ENCODE data around the gene OPCML.

DNA sequence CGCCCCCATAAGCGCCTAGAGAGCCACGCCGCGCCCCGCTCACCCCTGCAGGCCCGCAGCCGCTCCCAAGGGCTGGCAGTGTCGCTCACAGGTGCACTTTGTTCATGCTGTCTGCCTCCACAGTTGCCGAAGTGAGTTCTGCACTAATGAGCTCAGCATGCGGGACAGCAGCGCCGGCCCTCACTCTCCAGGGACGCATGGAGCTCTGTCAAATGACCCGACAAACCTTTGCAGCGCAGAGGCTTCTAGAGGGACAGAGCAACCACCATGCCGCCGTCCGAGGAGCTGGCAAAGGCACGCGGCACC, 170.7 kb downstream of the OPCML start:
- no peak for TF ChIP-seq POLR2A (IDR thresholded peaks at IDR 0.05)
- TF ChIP-seq, protein P1, sequence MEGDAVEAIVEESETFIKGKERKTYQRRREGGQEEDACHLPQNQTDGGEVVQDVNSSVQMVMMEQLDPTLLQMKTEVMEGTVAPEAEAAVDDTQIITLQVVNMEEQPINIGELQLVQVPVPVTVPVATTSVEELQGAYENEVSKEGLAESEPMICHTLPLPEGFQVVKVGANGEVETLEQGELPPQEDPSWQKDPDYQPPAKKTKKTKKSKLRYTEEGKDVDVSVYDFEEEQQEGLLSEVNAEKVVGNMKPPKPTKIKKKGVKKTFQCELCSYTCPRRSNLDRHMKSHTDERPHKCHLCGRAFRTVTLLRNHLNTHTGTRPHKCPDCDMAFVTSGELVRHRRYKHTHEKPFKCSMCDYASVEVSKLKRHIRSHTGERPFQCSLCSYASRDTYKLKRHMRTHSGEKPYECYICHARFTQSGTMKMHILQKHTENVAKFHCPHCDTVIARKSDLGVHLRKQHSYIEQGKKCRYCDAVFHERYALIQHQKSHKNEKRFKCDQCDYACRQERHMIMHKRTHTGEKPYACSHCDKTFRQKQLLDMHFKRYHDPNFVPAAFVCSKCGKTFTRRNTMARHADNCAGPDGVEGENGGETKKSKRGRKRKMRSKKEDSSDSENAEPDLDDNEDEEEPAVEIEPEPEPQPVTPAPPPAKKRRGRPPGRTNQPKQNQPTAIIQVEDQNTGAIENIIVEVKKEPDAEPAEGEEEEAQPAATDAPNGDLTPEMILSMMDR (IDR thresholded peaks at IDR 0.05) = no peak
